ENCODE data around the gene KANTR.

GRCh38 chrX:53133400-53133799 is 39.5 kb downstream of the KANTR start:
- no peak for TF ChIP-seq TAF1 (IDR thresholded peaks at IDR 0.05; ENCODE audit: low read depth)
- TF ChIP-seq YY1 (IDR thresholded peaks at IDR 0.05; ENCODE audit: low read depth), result no peak
- no peak for TF ChIP-seq MAX (IDR thresholded peaks at IDR 0.05)
- no peak for TF ChIP-seq EP300 (IDR thresholded peaks at IDR 0.05; ENCODE audit: borderline replicate concordance)
- no peak for TF ChIP-seq CREB1 (IDR thresholded peaks at IDR 0.05; ENCODE audit: low read depth)
- TF ChIP-seq TEAD4 (IDR thresholded peaks at IDR 0.05), result no peak
- TF ChIP-seq REST (IDR thresholded peaks at IDR 0.05; ENCODE audit: low read depth), result no peak
- no peak for TF ChIP-seq CEBPB (IDR thresholded peaks at IDR 0.05)
- TF ChIP-seq TCF12 (IDR thresholded peaks at IDR 0.05; ENCODE audit: low read depth), result no peak
- no peak for TF ChIP-seq RAD21 (IDR thresholded peaks at IDR 0.05; ENCODE audit: low read depth)
- no peak for TF ChIP-seq EGR1 (IDR thresholded peaks at IDR 0.05)
- no peak for TF ChIP-seq FOXM1 (IDR thresholded peaks at IDR 0.05; ENCODE audit: borderline replicate concordance, low read depth)
- TF ChIP-seq NFIC (IDR thresholded peaks at IDR 0.05), result no peak

All from Ishikawa (cell line).